Tibial nerve (tissue), 4 donors: ENCODE results near the gene PTPRB.

Experiments
- EP300 ChIP-seq, 2 donors: sonication (generic); formaldehyde crosslinking; IDR thresholded peaks; one replicate each; pipeline ENCODE4 v1.6.1; 2017; ENCODE audit warnings: antibody characterized with exemption in 2 of 2, mild to moderate bottlenecking in 1 of 2
- POLR2A ChIP-seq, 2 donors: fragments of 450-650 bp; IDR thresholded peaks; one replicate each; pipeline ENCODE4 v1.6.1; 2017; ENCODE audit warnings: antibody characterized with exemption in 2 of 2, mild to moderate bottlenecking in 2 of 2, moderate library complexity in 2 of 2
- TF ChIP-seq, protein P1 (sequence below), 5 experiments: fragments of 200-600 bp in 3 of 5; fragments of 450-650 bp in 2 of 5; sonication (generic) in 3 of 5; IDR thresholded peaks; one replicate each; pipeline ENCODE4 v1.5.1; 2016 to 2019; ENCODE audit warnings: antibody characterized with exemption in 5 of 5, mild to moderate bottlenecking in 3 of 5, moderate library complexity in 2 of 5

DNA sequence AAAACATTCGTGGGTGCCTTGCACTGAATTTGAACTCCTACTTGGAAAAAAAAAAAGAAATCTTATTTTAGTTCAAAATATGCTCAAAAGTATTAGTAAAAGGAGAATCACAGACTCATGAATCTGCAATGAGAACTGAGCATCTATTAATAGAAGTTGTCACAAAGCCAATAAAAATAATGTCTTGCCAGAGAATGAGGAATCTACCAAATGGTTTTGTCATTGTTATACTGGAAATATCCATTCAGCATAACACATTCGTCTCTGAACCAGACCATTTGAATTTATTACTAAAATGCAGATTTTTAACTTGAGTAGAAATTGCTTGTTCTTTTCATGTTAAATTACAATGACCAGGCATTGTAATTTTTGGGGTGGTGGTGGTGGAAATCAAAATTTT, 11.6 kb upstream of the PTPRB start:
- no peak for TF ChIP-seq EP300 (IDR thresholded peaks at IDR 0.05)
- TF ChIP-seq, protein P1, sequence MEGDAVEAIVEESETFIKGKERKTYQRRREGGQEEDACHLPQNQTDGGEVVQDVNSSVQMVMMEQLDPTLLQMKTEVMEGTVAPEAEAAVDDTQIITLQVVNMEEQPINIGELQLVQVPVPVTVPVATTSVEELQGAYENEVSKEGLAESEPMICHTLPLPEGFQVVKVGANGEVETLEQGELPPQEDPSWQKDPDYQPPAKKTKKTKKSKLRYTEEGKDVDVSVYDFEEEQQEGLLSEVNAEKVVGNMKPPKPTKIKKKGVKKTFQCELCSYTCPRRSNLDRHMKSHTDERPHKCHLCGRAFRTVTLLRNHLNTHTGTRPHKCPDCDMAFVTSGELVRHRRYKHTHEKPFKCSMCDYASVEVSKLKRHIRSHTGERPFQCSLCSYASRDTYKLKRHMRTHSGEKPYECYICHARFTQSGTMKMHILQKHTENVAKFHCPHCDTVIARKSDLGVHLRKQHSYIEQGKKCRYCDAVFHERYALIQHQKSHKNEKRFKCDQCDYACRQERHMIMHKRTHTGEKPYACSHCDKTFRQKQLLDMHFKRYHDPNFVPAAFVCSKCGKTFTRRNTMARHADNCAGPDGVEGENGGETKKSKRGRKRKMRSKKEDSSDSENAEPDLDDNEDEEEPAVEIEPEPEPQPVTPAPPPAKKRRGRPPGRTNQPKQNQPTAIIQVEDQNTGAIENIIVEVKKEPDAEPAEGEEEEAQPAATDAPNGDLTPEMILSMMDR (IDR thresholded peaks at IDR 0.05) = no peak
- TF ChIP-seq POLR2A (IDR thresholded peaks at IDR 0.05) = no peak
